ENCODE results near the gene VAX1. TPM values are rescaled to one million over a fixed set of nuclear protein-coding genes. Genes with fewer than 3 reads are reported as not detected.
A peak's percentile ranks its signal among the peaks of the same experiment; 100 is the strongest.

The VAX1 gene
- total RNA-seq, 3 donors from 2014 or later: not detected

GRCh38 chr10:117162093-117163060, 24.3 kb upstream of the VAX1 start:
- intact Hi-C loops (cut with DNase I, micrococcal nuclease): no loop called here
- H3K4me3 ChIP-seq: no peak overlapping the region
- TF ChIP-seq CTCF (IDR thresholded peaks at IDR 0.05): no peak
- H3K4me1 ChIP-seq (ENCODE audit: low read depth): peaks cover 23% of the 10 kb centered on the region
- no peaks in the 10 kb centered on the region for H3K9me3 ChIP-seq
- ATAC-seq (peak; percentile 14), DNase-seq (no peak)
- H3K36me3 ChIP-seq (ENCODE audit: low read depth): no peaks in the 10 kb centered on the region

- no peak for ATAC-seq
- Histone ChIP-seq H3K36me3 (ENCODE audit: low read depth) (no peaks in the 10 kb centered on the region), H3K9me3 (no peaks in the 10 kb centered on the region), H3K4me1 (ENCODE audit: low read depth) (peaks cover 23% of the 10 kb centered on the region), H3K4me3 (no peak overlapping the region)
- no peak for TF ChIP-seq CTCF (IDR thresholded peaks at IDR 0.05)
- intact Hi-C loops (cut with DNase I, micrococcal nuclease): no loop called here
- DNase-seq: no peak
Measured at GRCh38 chr10:117161386-117162033, 23.4 kb upstream of the VAX1 start.

GRCh38 chr10:117160567-117160966, 22.5 kb upstream of the VAX1 start:
- Histone ChIP-seq H3K4me1 (ENCODE audit: low read depth) (peaks cover 23% of the 10 kb centered on the region), H3K9me3 (no peaks in the 10 kb centered on the region), H3K36me3 (ENCODE audit: low read depth) (no peaks in the 10 kb centered on the region), H3K4me3 (no peak overlapping the region)
- no peak for DNase-seq
- no peak for TF ChIP-seq CTCF (IDR thresholded peaks at IDR 0.05)
- ATAC-seq: no peak
- intact Hi-C loops (cut with DNase I, micrococcal nuclease): no loop called here

- no peak for TF ChIP-seq CTCF (IDR thresholded peaks at IDR 0.05)
- ATAC-seq: no peak
Measured at GRCh38 chr10:117159390-117159789, 21.3 kb upstream of the VAX1 start.

GRCh38 chr10:117158297-117158696, 20.2 kb upstream of the VAX1 start:
- ATAC-seq (no peak), DNase-seq (no peak)
- H3K9me3 ChIP-seq: no peaks in the 10 kb centered on the region
- intact Hi-C loops (cut with DNase I, micrococcal nuclease): no loop called here
- TF ChIP-seq CTCF (IDR thresholded peaks at IDR 0.05): no peak
- no peaks in the 10 kb centered on the region for H3K36me3 ChIP-seq (ENCODE audit: low read depth)
- no peak overlapping the region for H3K4me3 ChIP-seq
- peaks cover 10% of the 10 kb centered on the region for H3K4me1 ChIP-seq (ENCODE audit: low read depth)

More at GRCh38 chr10:117159390-117159789, 21.3 kb upstream of the VAX1 start:
- Histone ChIP-seq H3K4me1 (ENCODE audit: low read depth) (peaks cover 14% of the 10 kb centered on the region), H3K36me3 (ENCODE audit: low read depth) (no peaks in the 10 kb centered on the region), H3K4me3 (no peak overlapping the region), H3K9me3 (no peaks in the 10 kb centered on the region)
- DNase-seq: no peak
- intact Hi-C loops (cut with DNase I, micrococcal nuclease): no loop called here
